Activated B cell treated with CpG ODN at 0.5 μM for 24 hours (primary cell): ENCODE measurements around the gene RNF130. TPM values are rescaled to one million over a fixed set of nuclear protein-coding genes. Genes with fewer than 3 reads are reported as not detected.

Experiments used
- ATAC-seq: fragments of 200-7000 bp; cut with Tn5 transposase; one replicate; pipeline ENCODE4 v1.10.0; 2021; ENCODE audit warnings: low read depth, mild to moderate bottlenecking, moderate library complexity
- CTCF ChIA-PET: fragments of 350-600 bp; sonication (Branson Sonifier 250); formaldehyde crosslinking; loops from one replicate; lab custom pipeline; 2021; ENCODE audit warnings: antibody characterized with exemption; lab: Charles Lee
- POLR2A ChIA-PET: fragments of 350-600 bp; sonication (Branson Sonifier 250); formaldehyde crosslinking; loops from one replicate; lab custom pipeline; 2021; ENCODE audit warnings: antibody characterized with exemption; lab: Charles Lee
- DNase-seq: peaks from one replicate; pipeline ENCODE4 v3.0.0; 2022
- H3K27ac Mint-ChIP-seq: one replicate; pipeline ENCODE4 v1.8.0; 2020; ENCODE audit warnings: mixed read lengths
- H3K27me3 Mint-ChIP-seq: one replicate; pipeline ENCODE4 v1.8.0; 2021; ENCODE audit warnings: mixed read lengths
- H3K36me3 Mint-ChIP-seq: one replicate; pipeline ENCODE4 v1.8.0; 2021; ENCODE audit warnings: low read depth, mixed read lengths
- H3K4me1 Mint-ChIP-seq: one replicate; pipeline ENCODE4 v1.8.0; 2021; ENCODE audit warnings: mixed read lengths
- H3K4me3 Mint-ChIP-seq: one replicate; pipeline ENCODE4 v1.8.0; 2020; ENCODE audit warnings: mild to moderate bottlenecking, mixed read lengths
- H3K9me3 Mint-ChIP-seq: one replicate; pipeline ENCODE4 v1.8.0; 2020; ENCODE audit warnings: mixed read lengths
- intact Hi-C: fragments of 100-400 bp; cut with micrococcal nuclease; formaldehyde crosslinking; loops from one replicate; pipeline ENCODE4 v1.15.1; 2024
- total RNA-seq: library from RNA; stranded (reverse); gene quantifications from 2 replicates; pipeline ENCODE4 v1.2.3, GENCODE V29; 2022
- TF ChIP-seq, protein P1 (sequence below): fragments of 200-600 bp; IDR thresholded peaks from one replicate; pipeline ENCODE4 v1.8.0; 2022; ENCODE audit warnings: antibody characterized with exemption, mild to moderate bottlenecking

Gene RNF130
- total RNA-seq, 1 donor from 2014 or later: 18.5 TPM

GRCh38 chr5:179918742-179919486 lies 152.6 kb downstream of the RNF130 start:
- DNase-seq (no peak), ATAC-seq (no peak)
- Mint-ChIP-seq H3K27ac (no peak overlapping the region), H3K9me3 (peaks cover 4% of the 10 kb centered on the region), H3K4me1 (peaks cover 24% of the 10 kb centered on the region), H3K27me3 (no peaks in the 10 kb centered on the region), H3K36me3 (no peaks in the 10 kb centered on the region), H3K4me3 (no peak overlapping the region)
- TF ChIP-seq, protein P1, sequence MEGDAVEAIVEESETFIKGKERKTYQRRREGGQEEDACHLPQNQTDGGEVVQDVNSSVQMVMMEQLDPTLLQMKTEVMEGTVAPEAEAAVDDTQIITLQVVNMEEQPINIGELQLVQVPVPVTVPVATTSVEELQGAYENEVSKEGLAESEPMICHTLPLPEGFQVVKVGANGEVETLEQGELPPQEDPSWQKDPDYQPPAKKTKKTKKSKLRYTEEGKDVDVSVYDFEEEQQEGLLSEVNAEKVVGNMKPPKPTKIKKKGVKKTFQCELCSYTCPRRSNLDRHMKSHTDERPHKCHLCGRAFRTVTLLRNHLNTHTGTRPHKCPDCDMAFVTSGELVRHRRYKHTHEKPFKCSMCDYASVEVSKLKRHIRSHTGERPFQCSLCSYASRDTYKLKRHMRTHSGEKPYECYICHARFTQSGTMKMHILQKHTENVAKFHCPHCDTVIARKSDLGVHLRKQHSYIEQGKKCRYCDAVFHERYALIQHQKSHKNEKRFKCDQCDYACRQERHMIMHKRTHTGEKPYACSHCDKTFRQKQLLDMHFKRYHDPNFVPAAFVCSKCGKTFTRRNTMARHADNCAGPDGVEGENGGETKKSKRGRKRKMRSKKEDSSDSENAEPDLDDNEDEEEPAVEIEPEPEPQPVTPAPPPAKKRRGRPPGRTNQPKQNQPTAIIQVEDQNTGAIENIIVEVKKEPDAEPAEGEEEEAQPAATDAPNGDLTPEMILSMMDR: no peak
- ChIA-PET POLR2A (no interaction called here), CTCF (interaction anchor here (0.9 to 1.3 kb wide), 2 partner anchors 11 to 56 kb away, joined by 3 to 4 read pairs; no protein-coding TSS in a partner anchor)
- intact Hi-C loops: no loop called here

DNA sequence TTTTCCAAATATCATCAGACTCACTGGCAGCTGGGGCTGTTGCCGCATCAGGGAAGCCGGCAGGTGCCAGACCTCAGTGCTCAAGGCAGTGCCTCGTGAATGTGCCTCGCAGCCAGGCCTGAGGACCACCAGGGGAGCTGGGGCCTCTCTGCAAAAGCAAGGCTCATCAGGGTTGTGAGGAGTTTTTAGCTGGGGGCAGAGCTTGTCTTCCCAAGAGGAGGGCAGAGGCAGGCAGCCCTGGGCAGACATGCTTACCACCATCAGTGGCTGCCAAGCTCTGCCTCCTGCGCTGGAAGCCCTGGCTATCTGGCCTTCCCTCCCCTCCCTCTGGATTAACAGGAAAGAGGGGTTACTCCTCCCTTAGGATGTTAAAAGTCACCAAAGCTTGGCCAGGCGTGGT lies 155.0 kb downstream of the RNF130 start:
- CTCF ChIA-PET: interaction anchor here (1.9 kb wide), 1 partner anchor 54 kb away, joined by 4 read pairs; no protein-coding TSS in a partner anchor
- TF ChIP-seq, protein P1: no peak
- intact Hi-C loops: no loop called here
- Mint-ChIP-seq H3K4me3 (no peak overlapping the region), H3K36me3 (no peaks in the 10 kb centered on the region), H3K27ac (peak overlapping the region; percentile 41), H3K27me3 (no peaks in the 10 kb centered on the region), H3K9me3 (no peaks in the 10 kb centered on the region), H3K4me1 (peaks cover 14% of the 10 kb centered on the region)
- POLR2A ChIA-PET: interaction anchor here (0.9 to 1.1 kb wide), 2 partner anchors 10 to 54 kb away, joined by 6 read pairs; no protein-coding TSS in a partner anchor
- no peak for ATAC-seq
- DNase-seq: no peak

- CTCF ChIA-PET: interaction anchor here (1.9 kb wide), 1 partner anchor 55 kb away, joined by 4 read pairs; no protein-coding TSS in a partner anchor
- H3K9me3 Mint-ChIP-seq: no peaks in the 10 kb centered on the region
- H3K4me3 Mint-ChIP-seq: no peak overlapping the region
- no peak for ATAC-seq
- intact Hi-C loops: no loop called here
- peaks cover 14% of the 10 kb centered on the region for H3K4me1 Mint-ChIP-seq
- H3K27me3 Mint-ChIP-seq: no peaks in the 10 kb centered on the region
- no peak for DNase-seq
- TF ChIP-seq, protein P1: no peak
- POLR2A ChIA-PET: interaction anchor here (0.6 kb wide), 1 partner anchor 56 kb away, joined by 3 read pairs; no protein-coding TSS in a partner anchor
- no peak overlapping the region for H3K27ac Mint-ChIP-seq
- no peaks in the 10 kb centered on the region for H3K36me3 Mint-ChIP-seq
These were observed 156.1 kb downstream of the RNF130 start for GRCh38 chr5:179915406-179915935.

GRCh38 chr5:179914032-179914755 lies 157.4 kb downstream of the RNF130 start:
- Mint-ChIP-seq H3K9me3 (no peaks in the 10 kb centered on the region), H3K27me3 (no peaks in the 10 kb centered on the region), H3K27ac (no peak overlapping the region), H3K4me1 (peaks cover 17% of the 10 kb centered on the region), H3K36me3 (no peaks in the 10 kb centered on the region), H3K4me3 (no peak overlapping the region)
- ChIA-PET POLR2A (interaction anchor here (1.3 kb wide), 1 partner anchor 57 kb away, joined by 4 read pairs; no protein-coding TSS in a partner anchor), CTCF (interaction anchor here (1.0 to 1.2 kb wide), 2 partner anchors 9 to 112 kb away, joined by 3 to 4 read pairs; no protein-coding TSS in a partner anchor)
- intact Hi-C loops: no loop called here
- TF ChIP-seq, protein P1: no peak
- DNase-seq (no peak), ATAC-seq (peak; percentile 35)
